D721Med (cell line): Measurements from ENCODE around the gene HOXA6.

ENCODE experiments used
- DNase-seq: peaks from one replicate; pipeline ENCODE4 v3.0.0; 2011; ENCODE audit warnings: low spot score; ENCODE audit not compliant: insufficient read length
- FAIRE-seq: peaks from 2 replicates; lab custom pipeline; 2011; peaks lifted over from hg19 to GRCh38; lab: Jason Lieb, UNC
- CTCF ChIP-seq: IDR thresholded peaks from 2 replicates; pipeline ENCODE4 v1.5.1; 2012; ENCODE audit warnings: mild to moderate bottlenecking, control low read depth; ENCODE audit not compliant: insufficient read depth; ENCODE audit errors: missing control alignments

HOXA6 gene

DNA sequence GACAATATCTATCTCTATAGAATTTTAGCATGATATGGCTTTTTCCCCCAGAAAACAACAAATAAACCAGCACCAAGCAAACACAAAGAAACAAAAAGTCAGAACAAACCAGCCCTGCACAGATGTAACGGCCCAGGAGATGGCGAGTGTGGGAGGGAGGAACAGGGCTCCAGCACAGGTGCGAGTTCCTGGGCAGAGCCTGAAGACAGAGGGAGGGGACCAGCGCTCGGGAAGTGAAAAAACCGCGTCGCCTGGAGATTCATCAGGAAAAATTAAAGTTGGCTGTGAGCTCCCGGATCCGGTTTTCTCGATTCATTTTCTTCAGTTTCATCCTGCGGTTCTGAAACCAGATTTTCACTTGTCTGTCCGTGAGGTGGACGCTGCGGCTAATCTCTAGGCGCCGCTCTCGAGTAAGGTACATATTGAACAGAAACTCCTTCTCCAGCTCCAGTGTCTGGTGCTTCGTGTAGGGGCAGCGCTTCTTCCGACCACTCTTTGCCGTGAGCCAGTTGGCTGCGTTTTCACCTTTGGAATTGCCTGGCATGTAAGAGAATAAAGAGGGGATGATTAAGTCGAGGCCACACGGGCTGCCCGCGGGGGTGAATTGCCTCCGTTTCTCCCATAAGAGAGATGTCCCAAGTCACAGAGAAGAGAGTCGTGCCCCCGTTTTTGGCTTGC lies 24.2 kb upstream of the HOXA6 start:
- no peak for TF ChIP-seq CTCF
- DNase-seq (no peak), FAIRE-seq (no peak)

- FAIRE-seq (no peak), DNase-seq (no peak)
- no peak for TF ChIP-seq CTCF
Measured at GRCh38 chr7:27171325-27171636, 23.7 kb upstream of the HOXA6 start.

- no peak for TF ChIP-seq CTCF
- DNase-seq (no peak), FAIRE-seq (no peak)
Measured at GRCh38 chr7:27170426-27171324, 23.1 kb upstream of the HOXA6 start.

DNA sequence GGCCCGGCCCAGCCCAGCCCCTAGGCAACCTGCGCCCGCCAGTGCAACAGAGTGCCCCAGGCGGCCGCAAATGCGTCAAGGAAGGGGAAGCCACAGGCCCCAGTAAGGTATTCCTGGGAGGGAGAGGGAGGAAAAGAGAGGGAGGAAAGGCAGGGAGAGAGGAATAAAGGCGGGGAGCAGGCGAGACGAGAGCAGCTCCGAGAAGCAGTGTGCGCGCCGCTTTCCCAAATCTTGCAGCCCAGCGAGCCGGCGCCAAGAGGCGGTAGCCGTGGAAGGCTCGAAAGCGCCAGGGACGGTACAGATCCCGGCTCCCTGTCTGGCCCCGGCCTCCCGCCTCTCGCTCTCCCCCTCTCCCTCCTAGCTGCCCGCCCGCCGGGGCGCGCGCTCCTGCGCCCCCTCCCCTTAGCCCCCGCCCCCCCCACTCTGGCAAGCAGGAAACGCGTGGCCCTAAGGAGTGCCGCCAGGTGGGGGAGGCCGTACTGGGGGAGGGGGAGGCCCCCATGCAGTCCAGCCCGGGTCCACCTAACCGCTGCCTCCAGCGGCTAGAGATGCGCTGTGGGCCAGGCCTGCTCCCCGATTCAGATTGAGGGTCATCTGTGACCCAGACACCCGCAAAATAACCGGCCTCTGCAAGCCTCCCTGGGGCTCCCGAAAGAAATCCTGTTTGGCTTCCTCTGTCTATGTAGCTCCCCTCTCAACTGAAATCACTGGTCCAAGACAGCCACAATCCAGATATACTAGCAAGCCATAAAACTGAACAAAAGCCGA lies 22.3 kb upstream of the HOXA6 start:
- FAIRE-seq (no peak), DNase-seq (no peak)
- TF ChIP-seq CTCF = no peak

DNA sequence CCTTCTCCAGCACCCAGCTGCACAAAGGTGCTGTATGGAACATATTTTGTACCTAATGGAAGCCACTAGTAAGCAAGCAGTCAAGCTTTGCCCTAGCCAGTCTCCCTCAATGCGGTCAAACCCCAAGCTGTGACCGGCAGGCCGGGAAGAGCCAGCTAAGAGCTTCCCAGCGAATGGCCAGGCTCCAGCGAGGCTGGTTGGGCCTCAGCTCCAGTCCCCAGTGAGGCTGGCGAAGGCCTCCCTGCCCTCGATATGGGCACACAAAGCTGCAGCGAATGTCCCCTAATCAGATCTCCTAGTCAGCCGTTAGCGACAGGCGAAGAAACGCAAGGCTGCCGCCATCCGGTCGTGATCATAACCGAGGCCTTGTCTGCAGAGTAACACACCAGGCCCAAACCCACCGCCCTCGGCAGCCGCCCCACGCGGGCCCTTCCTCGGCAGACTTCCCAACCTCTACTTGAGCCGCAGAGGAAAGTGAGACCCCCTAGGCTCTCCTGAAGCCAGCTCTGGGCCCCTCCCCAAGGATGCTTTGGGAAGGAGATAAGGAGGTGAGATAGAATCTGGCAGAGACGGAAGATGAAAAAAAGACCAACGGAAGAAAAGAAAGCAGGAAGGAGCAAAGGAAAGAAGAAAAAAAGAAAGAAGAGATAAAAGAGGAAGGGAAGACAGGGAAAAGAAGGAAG lies 20.8 kb upstream of the HOXA6 start:
- FAIRE-seq (no peak), DNase-seq (no peak)
- TF ChIP-seq CTCF = no peak

GRCh38 chr7:27167916-27168264 lies 20.3 kb upstream of the HOXA6 start:
- TF ChIP-seq CTCF = no peak
- no peak for DNase-seq
- no peak for FAIRE-seq
